Lower leg skin (tissue), 3 donors: ENCODE results near the gene WWC1.

Source experiments
- POLR2A ChIP-seq, 2 donors: fragments of 450-650 bp; IDR thresholded peaks; one replicate each; pipeline ENCODE4 v1.6.1; 2016 to 2017; ENCODE audit warnings: antibody characterized with exemption in 2 of 2, mild to moderate bottlenecking in 1 of 2, moderate library complexity in 1 of 2
- TF ChIP-seq, protein P1 (sequence below), 3 donors: fragments of 450-650 bp; IDR thresholded peaks; one replicate each; pipeline ENCODE4 v1.5.1; 2016; ENCODE audit warnings: antibody characterized with exemption in 3 of 3, mild to moderate bottlenecking in 3 of 3, moderate library complexity in 2 of 3

DNA sequence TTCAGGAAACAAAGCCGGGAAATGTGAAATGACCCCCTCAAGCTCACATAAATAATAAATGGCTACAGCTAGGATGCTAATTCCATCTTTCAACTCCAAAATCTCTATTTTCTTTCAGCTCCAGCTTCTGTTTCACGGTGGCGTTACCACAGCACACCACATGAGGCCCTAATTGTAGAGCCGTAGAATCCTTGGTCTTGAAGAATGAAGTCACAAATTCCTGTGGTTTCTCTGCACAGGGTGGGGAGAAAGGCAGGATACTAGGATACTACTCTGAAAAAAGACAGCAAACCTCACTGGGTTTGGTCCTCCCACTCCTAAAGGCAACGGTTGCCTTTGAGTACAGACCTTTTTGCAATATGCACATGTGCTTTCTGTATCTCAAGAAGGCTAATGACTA lies 180.9 kb downstream of the WWC1 start:
- TF ChIP-seq, protein P1, sequence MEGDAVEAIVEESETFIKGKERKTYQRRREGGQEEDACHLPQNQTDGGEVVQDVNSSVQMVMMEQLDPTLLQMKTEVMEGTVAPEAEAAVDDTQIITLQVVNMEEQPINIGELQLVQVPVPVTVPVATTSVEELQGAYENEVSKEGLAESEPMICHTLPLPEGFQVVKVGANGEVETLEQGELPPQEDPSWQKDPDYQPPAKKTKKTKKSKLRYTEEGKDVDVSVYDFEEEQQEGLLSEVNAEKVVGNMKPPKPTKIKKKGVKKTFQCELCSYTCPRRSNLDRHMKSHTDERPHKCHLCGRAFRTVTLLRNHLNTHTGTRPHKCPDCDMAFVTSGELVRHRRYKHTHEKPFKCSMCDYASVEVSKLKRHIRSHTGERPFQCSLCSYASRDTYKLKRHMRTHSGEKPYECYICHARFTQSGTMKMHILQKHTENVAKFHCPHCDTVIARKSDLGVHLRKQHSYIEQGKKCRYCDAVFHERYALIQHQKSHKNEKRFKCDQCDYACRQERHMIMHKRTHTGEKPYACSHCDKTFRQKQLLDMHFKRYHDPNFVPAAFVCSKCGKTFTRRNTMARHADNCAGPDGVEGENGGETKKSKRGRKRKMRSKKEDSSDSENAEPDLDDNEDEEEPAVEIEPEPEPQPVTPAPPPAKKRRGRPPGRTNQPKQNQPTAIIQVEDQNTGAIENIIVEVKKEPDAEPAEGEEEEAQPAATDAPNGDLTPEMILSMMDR (IDR thresholded peaks at IDR 0.05), result no peak
- TF ChIP-seq POLR2A (IDR thresholded peaks at IDR 0.05), result no peak
